Esophagus muscularis mucosa (tissue), 4 donors: Measurements from ENCODE around the gene CLCA1.

Experiments used
- EP300 ChIP-seq: sonication (generic); formaldehyde crosslinking; IDR thresholded peaks from one replicate; pipeline ENCODE4 v1.6.1; 2017; ENCODE audit warnings: antibody characterized with exemption
- POLR2A ChIP-seq: fragments of 450-650 bp; IDR thresholded peaks from one replicate; pipeline ENCODE4 v1.6.1; 2017; ENCODE audit warnings: antibody characterized with exemption, moderate library complexity, mild to moderate bottlenecking, low read depth
- POLR2AphosphoS5 ChIP-seq, 2 donors: sonication (generic); formaldehyde crosslinking; IDR thresholded peaks; one replicate each; pipeline ENCODE4 v1.6.1; 2017; ENCODE audit warnings: antibody characterized with exemption in 2 of 2
- TF ChIP-seq, protein P1 (sequence below), 3 experiments: fragments of 200-600 bp in 2 of 3; fragments of 450-650 bp in 1 of 3; sonication (generic) in 2 of 3; IDR thresholded peaks; one replicate each; pipeline ENCODE4 v1.5.1; 2017 to 2019; ENCODE audit warnings: antibody characterized with exemption in 3 of 3, mild to moderate bottlenecking in 2 of 3, moderate library complexity in 1 of 3

DNA sequence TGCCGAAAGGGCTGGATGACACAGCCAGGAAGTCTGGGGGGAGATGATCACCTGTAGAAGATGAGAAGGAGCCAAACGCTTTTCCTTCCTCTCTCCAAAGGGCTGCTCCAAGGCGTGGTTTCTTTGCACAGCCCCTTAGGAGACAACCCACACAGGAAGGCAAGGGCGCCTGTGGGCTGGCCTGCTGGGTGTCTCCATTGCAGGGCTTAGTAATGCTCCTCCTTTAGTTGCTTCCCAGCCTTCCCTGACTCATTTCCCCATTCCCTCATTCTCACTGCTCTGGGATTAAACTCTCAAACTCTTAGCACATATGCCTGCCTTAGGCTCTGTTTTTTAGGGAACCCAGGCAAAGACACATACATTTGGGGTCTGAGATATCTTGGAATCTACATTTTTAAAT is 1.7 kb upstream of the CLCA1 start:
- TF ChIP-seq, protein P1, sequence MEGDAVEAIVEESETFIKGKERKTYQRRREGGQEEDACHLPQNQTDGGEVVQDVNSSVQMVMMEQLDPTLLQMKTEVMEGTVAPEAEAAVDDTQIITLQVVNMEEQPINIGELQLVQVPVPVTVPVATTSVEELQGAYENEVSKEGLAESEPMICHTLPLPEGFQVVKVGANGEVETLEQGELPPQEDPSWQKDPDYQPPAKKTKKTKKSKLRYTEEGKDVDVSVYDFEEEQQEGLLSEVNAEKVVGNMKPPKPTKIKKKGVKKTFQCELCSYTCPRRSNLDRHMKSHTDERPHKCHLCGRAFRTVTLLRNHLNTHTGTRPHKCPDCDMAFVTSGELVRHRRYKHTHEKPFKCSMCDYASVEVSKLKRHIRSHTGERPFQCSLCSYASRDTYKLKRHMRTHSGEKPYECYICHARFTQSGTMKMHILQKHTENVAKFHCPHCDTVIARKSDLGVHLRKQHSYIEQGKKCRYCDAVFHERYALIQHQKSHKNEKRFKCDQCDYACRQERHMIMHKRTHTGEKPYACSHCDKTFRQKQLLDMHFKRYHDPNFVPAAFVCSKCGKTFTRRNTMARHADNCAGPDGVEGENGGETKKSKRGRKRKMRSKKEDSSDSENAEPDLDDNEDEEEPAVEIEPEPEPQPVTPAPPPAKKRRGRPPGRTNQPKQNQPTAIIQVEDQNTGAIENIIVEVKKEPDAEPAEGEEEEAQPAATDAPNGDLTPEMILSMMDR (IDR thresholded peaks at IDR 0.05), result no peak
- TF ChIP-seq POLR2AphosphoS5 (IDR thresholded peaks at IDR 0.05), result no peak
- no peak for TF ChIP-seq POLR2A
- TF ChIP-seq EP300, result no peak
